ENCODE measurements around the gene REV3L. TPM values are rescaled to one million over a fixed set of nuclear protein-coding genes. Genes with fewer than 3 reads are reported as not detected.
A peak's percentile ranks its signal among the peaks of the same experiment; 100 is the strongest.

Gene REV3L
- total and polyA plus RNA-seq, 9 of the 15 experiments (the other 6 are each of a cell fraction or from before 2014, with no cell fraction given) = 5.5 to 24.4 (median 14.4) TPM

DNA sequence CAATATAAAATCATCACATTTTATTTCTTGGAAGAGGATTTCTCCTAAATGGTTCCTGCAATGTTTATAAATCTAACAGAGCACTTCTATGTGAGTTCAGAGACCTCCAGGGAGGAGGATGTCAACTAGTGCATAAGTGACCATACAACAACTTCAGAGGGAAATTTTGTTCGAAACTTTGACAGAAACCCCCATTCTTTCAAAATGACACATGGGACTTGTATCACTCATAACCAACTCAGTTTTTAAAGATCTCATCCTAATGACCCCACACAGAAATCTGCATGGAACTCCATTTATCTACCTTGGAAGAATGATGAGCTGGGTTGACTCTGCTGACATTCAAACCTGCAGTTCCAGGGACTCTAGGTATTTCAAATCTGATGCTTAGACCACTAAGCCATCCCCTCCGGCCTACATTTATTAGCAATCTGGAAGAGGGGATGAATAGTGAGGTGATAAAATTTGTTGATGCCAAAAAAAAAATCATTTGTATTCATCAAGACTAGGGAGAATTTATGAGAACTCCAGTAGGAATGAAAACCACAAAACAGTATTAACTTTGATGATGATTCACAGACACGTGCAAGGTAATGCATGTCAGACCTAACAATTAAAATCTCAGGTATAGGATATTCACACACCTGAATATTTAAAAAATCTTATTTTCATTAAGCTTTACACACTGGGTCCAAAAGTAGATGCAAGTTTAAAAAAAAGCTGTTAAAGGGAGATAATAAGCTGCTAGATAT is 153.0 kb downstream of the REV3L start (continued):
- TF ChIP-seq, protein P1, sequence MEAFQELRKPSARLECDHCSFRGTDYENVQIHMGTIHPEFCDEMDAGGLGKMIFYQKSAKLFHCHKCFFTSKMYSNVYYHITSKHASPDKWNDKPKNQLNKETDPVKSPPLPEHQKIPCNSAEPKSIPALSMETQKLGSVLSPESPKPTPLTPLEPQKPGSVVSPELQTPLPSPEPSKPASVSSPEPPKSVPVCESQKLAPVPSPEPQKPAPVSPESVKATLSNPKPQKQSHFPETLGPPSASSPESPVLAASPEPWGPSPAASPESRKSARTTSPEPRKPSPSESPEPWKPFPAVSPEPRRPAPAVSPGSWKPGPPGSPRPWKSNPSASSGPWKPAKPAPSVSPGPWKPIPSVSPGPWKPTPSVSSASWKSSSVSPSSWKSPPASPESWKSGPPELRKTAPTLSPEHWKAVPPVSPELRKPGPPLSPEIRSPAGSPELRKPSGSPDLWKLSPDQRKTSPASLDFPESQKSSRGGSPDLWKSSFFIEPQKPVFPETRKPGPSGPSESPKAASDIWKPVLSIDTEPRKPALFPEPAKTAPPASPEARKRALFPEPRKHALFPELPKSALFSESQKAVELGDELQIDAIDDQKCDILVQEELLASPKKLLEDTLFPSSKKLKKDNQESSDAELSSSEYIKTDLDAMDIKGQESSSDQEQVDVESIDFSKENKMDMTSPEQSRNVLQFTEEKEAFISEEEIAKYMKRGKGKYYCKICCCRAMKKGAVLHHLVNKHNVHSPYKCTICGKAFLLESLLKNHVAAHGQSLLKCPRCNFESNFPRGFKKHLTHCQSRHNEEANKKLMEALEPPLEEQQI (IDR thresholded peaks at IDR 0.05) = no peak
- TF ChIP-seq, protein P2, sequence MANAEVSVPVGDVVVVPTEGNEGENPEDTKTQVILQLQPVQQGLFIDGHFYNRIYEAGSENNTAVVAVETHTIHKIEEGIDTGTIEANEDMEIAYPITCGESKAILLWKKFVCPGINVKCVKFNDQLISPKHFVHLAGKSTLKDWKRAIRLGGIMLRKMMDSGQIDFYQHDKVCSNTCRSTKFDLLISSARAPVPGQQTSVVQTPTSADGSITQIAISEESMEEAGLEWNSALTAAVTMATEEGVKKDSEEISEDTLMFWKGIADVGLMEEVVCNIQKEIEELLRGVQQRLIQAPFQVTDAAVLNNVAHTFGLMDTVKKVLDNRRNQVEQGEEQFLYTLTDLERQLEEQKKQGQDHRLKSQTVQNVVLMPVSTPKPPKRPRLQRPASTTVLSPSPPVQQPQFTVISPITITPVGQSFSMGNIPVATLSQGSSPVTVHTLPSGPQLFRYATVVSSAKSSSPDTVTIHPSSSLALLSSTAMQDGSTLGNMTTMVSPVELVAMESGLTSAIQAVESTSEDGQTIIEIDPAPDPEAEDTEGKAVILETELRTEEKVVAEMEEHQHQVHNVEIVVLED (CRISPR knock-in tag; IDR thresholded peaks at IDR 0.05) = no peak
- TF ChIP-seq PTBP1 (IDR thresholded peaks at IDR 0.05; ENCODE audit: low read depth, low read length) (no peak), PURB (CRISPR knock-in tag; IDR thresholded peaks at IDR 0.05; ENCODE audit: low read depth) (no peak), HNRNPL (IDR thresholded peaks at IDR 0.05; ENCODE audit: low read depth, low read length) (no peak)

DNA sequence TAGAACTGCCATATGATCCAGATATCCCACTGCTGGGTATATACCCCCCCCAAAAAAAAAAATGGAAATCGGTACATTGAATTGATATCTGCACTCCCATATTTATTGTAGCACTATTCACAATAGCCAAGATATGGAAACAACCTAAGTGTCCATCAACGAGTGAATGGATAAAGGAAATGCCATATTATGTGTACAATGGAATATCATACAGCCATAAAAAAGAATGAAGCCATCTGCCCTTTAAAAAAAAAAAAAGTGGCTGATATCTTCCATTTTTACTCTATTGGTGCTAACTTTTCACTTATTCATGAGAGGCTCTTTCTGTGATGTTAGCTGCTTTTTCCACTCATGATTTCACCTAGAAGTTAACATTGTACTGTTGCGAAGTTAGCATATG is 156.5 kb downstream of the REV3L start:
- in situ Hi-C loops (cut with MboI) = no loop called here

More for the DNA sequence above, 156.5 kb downstream of the REV3L start:
- no peaks in the 10 kb centered on the region for H3K9me3 ChIP-seq (replicated peaks; ENCODE audit: control insufficient read depth, insufficient read depth, low read depth, low read length)
- intact Hi-C loops (cut with micrococcal nuclease) = no loop called here
- 85% methylated on average over 3 of the region's 3 CpGs for WGBS (ENCODE audit: insufficient coverage, low coverage, missing lambda C conversion rate)
- ChIA-PET POLR2A (no interaction called here), CTCF (ENCODE audit: low intra/inter-chr PET ratio) (no interaction called here)
- DNase-seq (ENCODE audit: extremely low read depth in 1 of 4, low spot score in 3 of 4) = no peak
- peaks cover 60% of the 10 kb centered on the region; the same call in 1 of the 3 replicates for H3K36me3 ChIP-seq (ENCODE audit: control insufficient read depth, insufficient read depth, low read length)
- no peak for ATAC-seq
- no peak overlapping the region for H3K27ac ChIP-seq (ENCODE audit: extremely low read depth, low read depth, low read length)
- no peaks in the 10 kb centered on the region for H3K27me3 ChIP-seq (ENCODE audit: control insufficient read depth in 2 of 2, insufficient read depth in 2 of 2, low read length in 2 of 2)
- H3K4me2 ChIP-seq (ENCODE audit: insufficient read depth, low read length) = no peak overlapping the region
- TF ChIP-seq PCBP1 (IDR thresholded peaks at IDR 0.05; ENCODE audit: low read depth, low read length, poor library complexity, severe bottlenecking) (no peak), RBM25 (IDR thresholded peaks at IDR 0.05; ENCODE audit: low read depth, low read length, severe bottlenecking) (peak; percentile 59), KLF10 (CRISPR knock-in tag; IDR thresholded peaks at IDR 0.05) (no peak), ZNF146 (CRISPR knock-in tag; IDR thresholded peaks at IDR 0.05; ENCODE audit: unreplicated experiment) (peak; percentile 66)
- TF ChIP-seq, protein P3, sequence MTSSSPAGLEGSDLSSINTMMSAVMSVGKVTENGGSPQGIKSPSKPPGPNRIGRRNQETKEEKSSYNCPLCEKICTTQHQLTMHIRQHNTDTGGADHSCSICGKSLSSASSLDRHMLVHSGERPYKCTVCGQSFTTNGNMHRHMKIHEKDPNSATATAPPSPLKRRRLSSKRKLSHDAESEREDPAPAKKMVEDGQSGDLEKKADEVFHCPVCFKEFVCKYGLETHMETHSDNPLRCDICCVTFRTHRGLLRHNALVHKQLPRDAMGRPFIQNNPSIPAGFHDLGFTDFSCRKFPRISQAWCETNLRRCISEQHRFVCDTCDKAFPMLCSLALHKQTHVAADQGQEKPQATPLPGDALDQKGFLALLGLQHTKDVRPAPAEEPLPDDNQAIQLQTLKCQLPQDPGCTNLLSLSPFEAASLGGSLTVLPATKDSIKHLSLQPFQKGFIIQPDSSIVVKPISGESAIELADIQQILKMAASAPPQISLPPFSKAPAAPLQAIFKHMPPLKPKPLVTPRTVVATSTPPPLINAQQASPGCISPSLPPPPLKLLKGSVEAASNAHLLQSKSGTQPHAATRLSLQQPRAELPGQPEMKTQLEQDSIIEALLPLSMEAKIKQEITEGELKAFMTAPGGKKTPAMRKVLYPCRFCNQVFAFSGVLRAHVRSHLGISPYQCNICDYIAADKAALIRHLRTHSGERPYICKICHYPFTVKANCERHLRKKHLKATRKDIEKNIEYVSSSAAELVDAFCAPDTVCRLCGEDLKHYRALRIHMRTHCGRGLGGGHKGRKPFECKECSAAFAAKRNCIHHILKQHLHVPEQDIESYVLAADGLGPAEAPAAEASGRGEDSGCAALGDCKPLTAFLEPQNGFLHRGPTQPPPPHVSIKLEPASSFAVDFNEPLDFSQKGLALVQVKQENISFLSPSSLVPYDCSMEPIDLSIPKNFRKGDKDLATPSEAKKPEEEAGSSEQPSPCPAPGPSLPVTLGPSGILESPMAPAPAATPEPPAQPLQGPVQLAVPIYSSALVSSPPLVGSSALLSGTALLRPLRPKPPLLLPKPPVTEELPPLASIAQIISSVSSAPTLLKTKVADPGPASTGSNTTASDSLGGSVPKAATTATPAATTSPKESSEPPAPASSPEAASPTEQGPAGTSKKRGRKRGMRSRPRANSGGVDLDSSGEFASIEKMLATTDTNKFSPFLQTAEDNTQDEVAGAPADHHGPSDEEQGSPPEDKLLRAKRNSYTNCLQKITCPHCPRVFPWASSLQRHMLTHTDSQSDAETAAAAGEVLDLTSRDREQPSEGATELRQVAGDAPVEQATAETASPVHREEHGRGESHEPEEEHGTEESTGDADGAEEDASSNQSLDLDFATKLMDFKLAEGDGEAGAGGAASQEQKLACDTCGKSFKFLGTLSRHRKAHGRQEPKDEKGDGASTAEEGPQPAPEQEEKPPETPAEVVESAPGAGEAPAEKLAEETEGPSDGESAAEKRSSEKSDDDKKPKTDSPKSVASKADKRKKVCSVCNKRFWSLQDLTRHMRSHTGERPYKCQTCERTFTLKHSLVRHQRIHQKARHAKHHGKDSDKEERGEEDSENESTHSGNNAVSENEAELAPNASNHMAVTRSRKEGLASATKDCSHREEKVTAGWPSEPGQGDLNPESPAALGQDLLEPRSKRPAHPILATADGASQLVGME (CRISPR knock-in tag; IDR thresholded peaks at IDR 0.05) = no peak
- no peak overlapping the region for H2AFZ ChIP-seq (ENCODE audit: low read depth, low read length)
- no peak for FAIRE-seq
- no peaks in the 10 kb centered on the region for H3K79me2 ChIP-seq (ENCODE audit: control insufficient read depth, insufficient read depth, low read length)
- BruUV-seq (replicated peaks) = no TSS peak
- H3K9ac ChIP-seq (ENCODE audit: insufficient read depth in 1 of 2, low read depth in 2 of 2, low read length in 2 of 2) = no peak overlapping the region
- no peaks in the 10 kb centered on the region for H3K4me1 ChIP-seq (replicated peaks in 1 of 2; ENCODE audit: control insufficient read depth in 2 of 2, insufficient read depth in 2 of 2, low read length in 2 of 2)
- H4K20me1 ChIP-seq (replicated peaks; ENCODE audit: control insufficient read depth, insufficient read depth, low read length) = no peaks in the 10 kb centered on the region
- H3K4me3 ChIP-seq = no peak overlapping the region
- no peaks in the 10 kb centered on the region for H3K9me1 ChIP-seq (ENCODE audit: control insufficient read depth, insufficient read depth, low read length)
